HG03457 (cell line): ENCODE measurements around the gene EPHA3.

Experiments used
- ATAC-seq: cut with Tn5 transposase; IDR thresholded peaks from one replicate; pipeline ENCODE4 v1.9.1; 2021; ENCODE audit warnings: moderate number of reproducible peaks; ENCODE audit not compliant: unreplicated experiment

The EPHA3 gene

GRCh38 chr3:89223188-89223587 is 115.8 kb downstream of the EPHA3 start:
- no peak for ATAC-seq

DNA sequence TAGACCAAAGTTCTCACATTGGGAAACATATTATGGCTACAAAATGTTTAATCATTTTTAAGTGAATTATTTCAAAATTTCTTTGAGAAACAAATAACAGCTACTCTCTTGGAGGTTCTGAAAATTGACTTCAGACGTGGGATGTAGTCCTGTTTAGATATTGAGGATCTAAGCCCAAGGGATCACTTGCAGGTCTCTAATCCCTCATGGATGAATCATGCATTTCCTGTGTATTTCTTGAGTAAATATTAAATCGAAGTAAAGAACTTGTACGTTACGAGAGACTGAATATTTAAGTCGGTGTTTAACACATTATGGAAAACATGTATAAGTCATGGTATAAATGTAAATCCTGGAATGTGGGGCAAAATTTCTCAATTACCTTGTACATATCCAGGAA is 119.8 kb downstream of the EPHA3 start:
- ATAC-seq: no peak

- no peak for ATAC-seq
Observed at GRCh38 chr3:89227634-89228033, 120.2 kb downstream of the EPHA3 start.

DNA sequence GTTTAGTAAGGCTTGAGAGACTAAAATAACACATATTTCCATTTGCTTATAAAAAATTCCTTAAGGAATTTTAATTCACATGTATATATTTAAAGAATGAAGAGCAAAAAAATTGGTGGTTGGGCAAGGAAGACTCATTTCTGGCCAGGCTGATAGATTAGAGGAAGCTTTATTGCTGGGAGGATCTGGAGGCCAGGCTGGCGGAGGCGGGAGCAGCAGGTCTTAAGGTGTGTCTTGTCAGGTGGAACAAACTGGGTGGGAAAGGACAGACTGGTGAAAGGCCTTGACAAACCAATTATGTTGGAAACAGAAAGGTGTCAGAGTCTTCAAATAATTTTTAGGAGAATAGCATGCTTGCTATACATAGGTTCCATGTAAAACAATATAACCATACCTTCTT is 124.7 kb downstream of the EPHA3 start:
- ATAC-seq: no peak

DNA sequence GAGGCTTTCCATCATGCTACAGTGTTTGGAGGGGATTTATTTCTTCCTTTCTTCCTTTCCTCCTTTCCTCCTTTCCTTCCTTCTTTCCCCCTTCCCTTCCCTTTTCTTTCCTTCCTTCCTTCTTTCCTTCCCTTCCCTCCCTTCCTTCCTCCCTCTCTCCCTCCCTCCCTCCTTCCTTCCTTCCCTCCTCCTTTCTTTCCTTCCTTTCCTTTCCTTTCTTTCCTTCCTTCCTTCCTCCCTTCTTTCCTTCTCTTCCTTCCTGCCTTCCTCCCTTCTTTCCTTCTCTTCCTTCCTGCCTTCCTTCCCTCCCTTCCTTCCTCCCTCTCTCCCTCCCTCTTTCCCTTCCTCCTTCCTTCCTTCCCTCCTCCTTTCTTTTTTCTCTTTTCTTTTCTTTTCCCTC is 127.2 kb downstream of the EPHA3 start:
- ATAC-seq: no peak

GRCh38 chr3:89238846-89239245 is 131.4 kb downstream of the EPHA3 start:
- no peak for ATAC-seq

- ATAC-seq: no peak
Observed at GRCh38 chr3:89239774-89240173, 132.4 kb downstream of the EPHA3 start.

DNA sequence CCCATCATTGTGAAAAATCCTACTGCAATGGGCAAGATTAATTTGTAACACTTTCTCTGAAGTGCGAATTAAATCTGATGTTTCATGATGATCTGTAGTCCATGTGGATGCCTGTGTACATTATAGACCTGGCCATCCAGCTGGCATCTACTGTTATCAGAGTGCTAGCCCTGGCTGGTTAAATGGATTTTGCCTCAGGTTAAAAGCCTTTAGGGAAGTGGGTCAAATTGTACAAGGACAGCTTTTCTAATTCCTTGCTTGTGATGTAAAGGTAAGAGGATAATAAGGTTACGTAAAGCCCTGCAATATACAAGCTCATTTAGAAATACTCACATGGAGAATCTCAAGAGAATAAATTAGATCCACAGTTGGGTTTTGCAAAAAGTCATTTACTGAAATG is 138.2 kb downstream of the EPHA3 start:
- ATAC-seq: no peak

DNA sequence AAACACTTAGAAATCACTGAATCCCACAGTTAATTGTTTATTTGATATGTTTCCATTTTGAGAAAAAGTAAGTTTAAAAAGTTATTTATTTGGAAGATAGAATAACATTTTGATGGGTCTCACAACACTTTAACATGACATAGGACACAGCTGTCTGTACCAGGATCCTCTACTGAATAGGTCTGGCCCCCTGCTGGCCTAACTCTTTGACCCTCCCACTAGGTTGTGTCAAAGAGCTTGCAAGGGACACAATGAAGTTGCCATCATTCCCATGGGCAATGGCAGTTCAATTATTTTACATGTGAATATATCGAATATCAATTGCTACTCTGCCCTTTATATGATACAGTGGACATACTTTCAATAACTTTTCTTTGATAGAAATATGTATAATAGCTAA is 138.9 kb downstream of the EPHA3 start:
- no peak for ATAC-seq

GRCh38 chr3:89250742-89251141 is 143.3 kb downstream of the EPHA3 start:
- ATAC-seq: no peak

DNA sequence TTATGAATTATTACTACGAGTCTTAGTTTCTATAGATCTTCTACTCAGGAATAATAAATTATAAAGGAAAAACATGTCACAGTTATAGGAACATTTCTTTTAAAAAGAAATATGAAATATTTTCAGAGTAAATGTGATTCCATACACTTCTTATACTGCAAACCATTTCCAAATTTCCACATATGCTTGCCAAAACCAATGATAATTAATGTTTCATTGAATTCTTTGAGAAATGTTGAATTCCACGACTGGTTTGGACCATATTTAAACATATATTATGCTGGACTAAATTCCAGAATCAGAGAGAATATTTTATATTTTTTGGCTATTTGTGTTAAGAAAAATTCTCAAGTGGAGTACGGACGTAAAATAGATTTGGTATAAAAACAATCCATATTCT is 144.6 kb downstream of the EPHA3 start:
- no peak for ATAC-seq

- ATAC-seq: no peak
Observed at GRCh38 chr3:89252860-89253259, 145.4 kb downstream of the EPHA3 start.

GRCh38 chr3:89256395-89256794 is 149.0 kb downstream of the EPHA3 start:
- ATAC-seq: no peak

GRCh38 chr3:89256882-89257281 is 149.5 kb downstream of the EPHA3 start:
- no peak for ATAC-seq

- no peak for ATAC-seq
Observed at GRCh38 chr3:89260721-89261120, 153.3 kb downstream of the EPHA3 start.

- ATAC-seq: no peak
Observed at GRCh38 chr3:89261673-89262072, 154.3 kb downstream of the EPHA3 start.

DNA sequence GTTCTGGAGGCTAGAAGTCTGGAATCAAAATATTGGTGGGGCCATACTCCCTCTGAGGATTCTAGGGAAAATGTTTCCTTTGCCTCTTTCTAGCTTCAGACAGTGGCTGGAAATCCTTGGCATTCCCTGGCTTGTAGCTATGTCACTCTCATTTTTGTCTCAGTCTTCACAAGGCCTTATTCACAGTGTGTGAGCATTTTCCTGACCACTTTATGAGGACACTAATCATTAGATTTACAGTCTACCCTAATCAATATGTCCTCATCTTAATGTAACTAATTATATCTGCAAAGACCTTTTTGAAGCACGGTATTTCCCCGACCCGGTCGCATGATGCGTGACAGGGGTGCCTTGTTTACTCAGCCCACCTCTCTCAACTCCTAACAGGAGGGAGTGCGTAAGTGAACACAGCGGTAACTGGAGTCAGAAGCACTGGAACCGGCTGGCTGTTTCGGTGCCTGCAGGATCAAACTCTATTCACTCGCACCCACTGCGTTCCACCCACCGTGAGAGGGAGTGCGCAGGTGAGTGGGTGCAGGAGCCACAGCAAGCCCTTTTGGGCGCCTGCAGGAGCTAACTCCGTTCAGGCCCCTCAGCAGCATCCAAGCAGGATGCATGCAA is 155.0 kb downstream of the EPHA3 start:
- ATAC-seq: no peak

- ATAC-seq: no peak
Observed at GRCh38 chr3:89264037-89264560, 156.7 kb downstream of the EPHA3 start.

- ATAC-seq: no peak
Observed at GRCh38 chr3:89266074-89266473, 158.7 kb downstream of the EPHA3 start.

GRCh38 chr3:89268059-89268458 is 160.6 kb downstream of the EPHA3 start:
- no peak for ATAC-seq

- ATAC-seq: no peak
Observed at GRCh38 chr3:89270201-89270600, 162.8 kb downstream of the EPHA3 start.

DNA sequence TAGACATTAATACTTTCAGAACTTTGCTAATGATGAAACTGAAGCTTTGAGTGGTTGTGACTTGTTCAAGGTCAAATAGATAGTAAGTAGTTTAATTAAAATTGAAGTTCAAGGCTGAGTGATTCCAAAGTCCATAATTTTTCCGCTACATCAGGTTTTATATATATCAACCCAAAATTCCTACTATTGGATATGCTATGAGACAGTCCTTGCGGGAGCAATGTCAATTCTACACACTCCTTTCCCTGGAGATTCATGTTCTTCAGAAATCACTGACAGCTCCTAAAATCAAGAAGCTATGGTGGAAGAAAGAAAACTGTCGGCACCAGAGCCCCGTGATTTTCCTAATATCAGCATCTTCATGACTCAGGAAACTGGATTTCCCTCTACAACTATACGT is 167.6 kb downstream of the EPHA3 start:
- ATAC-seq: no peak

- no peak for ATAC-seq
Observed at GRCh38 chr3:89276116-89276515, 168.7 kb downstream of the EPHA3 start.
